GM12878 (cell line): ENCODE data around the gene FRMD8.

Experiments used
- CTCF ChIP-seq, 3 experiments: IDR thresholded peaks in 2 of 3; conservative IDR thresholded peaks in 1 of 3; 2 replicates each; pipeline ENCODE4 v1.5.1; 2011; ENCODE audit warnings: low read depth in 3 of 3, low read length in 3 of 3, mild to moderate bottlenecking in 3 of 3, control low read depth in 2 of 3, moderate library complexity in 2 of 3, inconsistent platforms in 1 of 3, mixed read lengths in 1 of 3; ENCODE audit not compliant: control insufficient read depth in 2 of 3, insufficient read depth in 1 of 3; ENCODE audit errors: extremely low read depth in 1 of 3
- POLR2AphosphoS5 ChIP-seq: IDR thresholded peaks from 2 replicates; pipeline ENCODE4 v1.6.1; 2011; ENCODE audit warnings: mild to moderate bottlenecking, low read length, inconsistent platforms
- POU2F2 ChIP-seq: IDR thresholded peaks from 3 replicates; pipeline ENCODE4 v1.6.1; 2011; ENCODE audit warnings: low read depth, mild to moderate bottlenecking, low read length, borderline replicate concordance

DNA sequence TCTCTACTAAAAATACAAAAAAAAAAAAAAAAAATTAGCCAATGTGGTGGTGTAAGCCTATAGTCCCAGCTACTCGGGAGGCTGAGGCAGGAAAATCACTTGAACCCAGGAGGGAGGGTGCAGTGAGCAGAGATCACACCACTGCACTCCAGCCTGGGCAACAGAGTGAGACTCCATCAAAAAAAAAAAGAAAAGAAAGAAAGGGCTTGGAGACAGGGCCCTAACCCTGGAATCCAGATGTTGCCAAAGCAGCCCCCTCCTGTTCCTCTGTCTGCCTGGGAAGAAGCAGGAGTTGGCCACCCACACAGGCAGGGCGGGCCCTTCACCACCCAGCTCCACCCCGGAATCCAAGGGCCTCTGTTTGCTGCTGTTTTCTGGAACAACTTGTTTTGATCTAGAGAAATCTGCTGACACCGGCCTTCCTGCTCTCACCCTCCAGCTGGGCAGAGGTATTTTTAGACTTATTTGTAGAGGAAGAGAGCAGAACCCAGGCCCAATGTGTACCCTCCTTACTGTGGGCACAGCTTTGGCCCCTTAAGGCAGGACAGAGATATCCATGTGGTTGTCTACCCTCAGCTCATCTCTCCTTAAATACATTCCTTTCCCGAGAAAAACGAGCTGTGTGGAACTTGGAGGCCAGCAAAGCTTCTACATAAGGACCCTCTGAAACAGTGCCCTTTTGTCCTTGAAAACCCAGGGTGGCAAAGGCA lies 33.5 kb downstream of the FRMD8 start:
- TF ChIP-seq POLR2AphosphoS5 (no peak; the same call in 1 of the 2 replicates), POU2F2 (peak; percentile 7; the same call in 1 of the 3 replicates), CTCF (IDR thresholded peaks at IDR 0.05 in 2 of 3, conservative IDR thresholded peaks at IDR 0.05 in 1 of 3; ENCODE audit: control insufficient read depth in 2 of 3, extremely low read depth in 1 of 3, insufficient read depth in 1 of 3, low read depth in 3 of 3, low read length in 3 of 3) (no peak)
